ENCODE results near the gene MGMT. TPM values are rescaled to one million over a fixed set of nuclear protein-coding genes. Genes with fewer than 3 reads are reported as not detected.

The MGMT gene
- polyA plus RNA-seq, 2 donors, result 8.6 to 13.0 TPM

GRCh38 chr10:129673292-129673691 lies 206.3 kb downstream of the MGMT start:
- no peak overlapping the region for H3K4me3 ChIP-seq (ENCODE audit: low read depth in 1 of 2, low read length in 2 of 2)
- H3K9me3 ChIP-seq (ENCODE audit: control insufficient read depth in 2 of 2, insufficient read depth in 1 of 2, low read depth in 1 of 2, low read length in 1 of 2), result peaks cover 0 to 3% of the 10 kb centered on the region in 2 donors
- peaks cover 0 to 4% of the 10 kb centered on the region in 2 donors for H3K4me1 ChIP-seq (ENCODE audit: control insufficient read depth in 2 of 2, insufficient read depth in 2 of 2, low read length in 1 of 2)
- no peaks in the 10 kb centered on the region for H3K27me3 ChIP-seq (ENCODE audit: control insufficient read depth in 1 of 2, insufficient read depth in 2 of 2, low read length in 2 of 2)
- WGBS, 2 donors, result 94 to 98% methylated on average over 4 of the region's 4 CpGs
- H3K27ac ChIP-seq (ENCODE audit: low read depth in 2 of 2, low read length in 1 of 2), result no peak overlapping the region
- H3K36me3 ChIP-seq (ENCODE audit: control insufficient read depth in 2 of 2, insufficient read depth in 2 of 2, low read length in 1 of 2), result no peaks in the 10 kb centered on the region

DNA sequence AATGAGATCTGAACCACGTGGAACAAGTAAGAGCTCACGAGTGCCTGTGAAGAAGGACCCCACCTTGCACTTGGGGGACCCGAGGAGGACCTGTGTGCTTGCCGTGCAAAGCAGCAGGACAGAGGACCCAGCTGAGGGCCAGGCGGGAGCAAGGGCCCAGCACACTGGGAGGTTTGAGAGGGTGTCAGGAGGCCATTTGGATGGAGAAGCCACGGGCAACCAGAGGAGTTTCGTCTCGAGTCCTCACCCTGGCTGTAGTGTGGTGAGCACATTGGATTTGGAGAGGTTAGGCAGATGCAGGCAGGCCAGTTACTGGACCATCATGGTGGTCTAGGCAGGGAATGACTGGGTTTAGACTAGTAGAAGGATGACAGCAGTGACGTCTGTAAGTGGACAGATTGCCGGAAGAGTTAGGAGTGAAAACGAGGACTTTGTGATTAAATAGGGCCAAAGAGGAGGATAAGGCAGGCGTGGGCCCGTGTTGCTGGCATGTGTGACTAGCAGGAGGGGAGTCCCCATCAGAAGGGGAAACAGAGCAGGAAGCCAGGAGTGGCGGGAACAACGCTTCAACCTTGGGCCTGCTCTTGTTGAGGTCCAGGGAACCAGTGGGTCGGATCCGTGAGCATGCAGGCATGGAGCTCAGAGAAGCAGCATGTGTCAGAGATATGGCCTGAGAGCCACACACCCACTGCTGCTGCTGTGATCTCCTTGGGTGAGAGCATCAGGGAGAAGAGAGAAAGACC lies 208.2 kb downstream of the MGMT start:
- H3K9me3 ChIP-seq (ENCODE audit: control insufficient read depth in 2 of 2, insufficient read depth in 1 of 2, low read depth in 1 of 2, low read length in 1 of 2), result peaks cover 0 to 3% of the 10 kb centered on the region in 2 donors
- H3K27me3 ChIP-seq (ENCODE audit: control insufficient read depth in 1 of 2, insufficient read depth in 2 of 2, low read length in 2 of 2), result no peaks in the 10 kb centered on the region
- H3K27ac ChIP-seq (ENCODE audit: low read depth in 2 of 2, low read length in 1 of 2), result no peak overlapping the region
- H3K4me1 ChIP-seq (ENCODE audit: control insufficient read depth in 2 of 2, insufficient read depth in 2 of 2, low read length in 1 of 2), result peaks cover 0 to 4% of the 10 kb centered on the region in 2 donors
- H3K4me3 ChIP-seq (ENCODE audit: low read depth in 1 of 2, low read length in 2 of 2), result no peak overlapping the region
- H3K36me3 ChIP-seq (ENCODE audit: control insufficient read depth in 2 of 2, insufficient read depth in 2 of 2, low read length in 1 of 2), result no peaks in the 10 kb centered on the region
- 83 to 95% methylated on average over 17 of the region's 17 CpGs for WGBS, 2 donors

GRCh38 chr10:129676014-129676413 lies 209.0 kb downstream of the MGMT start:
- H3K4me1 ChIP-seq (ENCODE audit: control insufficient read depth in 2 of 2, insufficient read depth in 2 of 2, low read length in 1 of 2), result peaks cover 0 to 4% of the 10 kb centered on the region in 2 donors
- H3K36me3 ChIP-seq (ENCODE audit: control insufficient read depth in 2 of 2, insufficient read depth in 2 of 2, low read length in 1 of 2), result no peaks in the 10 kb centered on the region
- 93 to 94% methylated on average over 12 of the region's 12 CpGs for WGBS, 2 donors
- H3K4me3 ChIP-seq (ENCODE audit: low read depth in 1 of 2, low read length in 2 of 2), result no peak overlapping the region
- H3K9me3 ChIP-seq (ENCODE audit: control insufficient read depth in 2 of 2, insufficient read depth in 1 of 2, low read depth in 1 of 2, low read length in 1 of 2), result peaks cover 0 to 3% of the 10 kb centered on the region in 2 donors
- H3K27ac ChIP-seq (ENCODE audit: low read depth in 2 of 2, low read length in 1 of 2), result no peak overlapping the region
- no peaks in the 10 kb centered on the region for H3K27me3 ChIP-seq (ENCODE audit: control insufficient read depth in 1 of 2, insufficient read depth in 2 of 2, low read length in 2 of 2)

DNA sequence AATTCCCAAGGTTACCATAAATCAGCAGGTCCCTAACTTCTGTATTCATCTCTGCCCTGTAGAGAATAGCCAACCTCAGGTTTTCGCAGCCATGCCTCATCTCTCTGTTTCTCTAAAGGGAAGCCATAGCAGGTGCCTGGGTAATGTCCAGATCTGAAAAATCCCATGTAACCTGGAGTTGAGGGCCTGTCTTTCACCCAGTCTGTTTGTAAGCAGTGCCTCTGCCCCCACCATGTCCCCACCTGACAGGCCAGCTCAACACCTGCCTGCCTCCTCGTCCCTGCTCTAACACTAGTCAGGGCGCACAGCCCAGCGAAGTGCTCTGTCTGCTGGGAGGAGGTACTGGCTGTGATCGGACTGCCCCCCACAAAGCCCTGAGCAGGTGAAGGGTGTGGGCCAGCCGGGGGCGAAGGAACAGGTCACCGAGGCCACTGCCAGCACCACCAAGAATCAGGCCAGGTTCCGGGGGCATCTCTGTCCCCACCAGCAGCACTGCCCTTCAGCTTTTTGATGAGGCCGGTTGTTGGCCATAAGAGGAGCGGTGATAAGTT lies 210.4 kb downstream of the MGMT start:
- WGBS, 2 donors, result 97 to 99% methylated on average over 11 of the region's 11 CpGs
- peaks cover 0 to 3% of the 10 kb centered on the region in 2 donors for H3K9me3 ChIP-seq (ENCODE audit: control insufficient read depth in 2 of 2, insufficient read depth in 1 of 2, low read depth in 1 of 2, low read length in 1 of 2)
- H3K36me3 ChIP-seq (ENCODE audit: control insufficient read depth in 2 of 2, insufficient read depth in 2 of 2, low read length in 1 of 2), result no peaks in the 10 kb centered on the region
- H3K27me3 ChIP-seq (ENCODE audit: control insufficient read depth in 1 of 2, insufficient read depth in 2 of 2, low read length in 2 of 2), result no peaks in the 10 kb centered on the region
- H3K4me1 ChIP-seq (ENCODE audit: control insufficient read depth in 2 of 2, insufficient read depth in 2 of 2, low read length in 1 of 2), result peaks cover 0 to 4% of the 10 kb centered on the region in 2 donors
- no peak overlapping the region for H3K4me3 ChIP-seq (ENCODE audit: low read depth in 1 of 2, low read length in 2 of 2)
- no peak overlapping the region for H3K27ac ChIP-seq (ENCODE audit: low read depth in 2 of 2, low read length in 1 of 2)

DNA sequence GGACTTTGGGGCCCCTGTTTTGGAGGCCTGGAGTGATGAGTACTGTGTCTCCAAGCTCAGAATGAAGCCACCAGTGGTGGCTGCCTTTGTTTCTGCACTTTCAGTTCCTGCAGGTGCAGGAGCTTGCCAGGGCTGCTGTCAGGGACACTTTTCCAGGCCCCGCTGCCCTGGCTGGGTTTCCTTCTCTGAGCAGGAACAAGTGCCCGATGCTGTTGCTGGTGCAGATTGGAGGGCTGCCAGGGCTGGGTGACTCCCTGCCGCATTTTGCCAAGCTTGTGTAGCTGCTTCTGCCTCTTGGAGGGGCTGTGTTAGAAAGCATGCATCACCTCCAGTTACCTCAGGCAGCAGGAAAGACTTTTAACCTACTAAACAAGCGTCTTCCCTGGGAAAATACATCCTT lies 211.1 kb downstream of the MGMT start:
- Histone ChIP-seq H3K9me3 (ENCODE audit: control insufficient read depth in 2 of 2, insufficient read depth in 1 of 2, low read depth in 1 of 2, low read length in 1 of 2) (peaks cover 0 to 3% of the 10 kb centered on the region in 2 donors), H3K4me3 (ENCODE audit: low read depth in 1 of 2, low read length in 2 of 2) (no peak overlapping the region), H3K36me3 (ENCODE audit: control insufficient read depth in 2 of 2, insufficient read depth in 2 of 2, low read length in 1 of 2) (no peaks in the 10 kb centered on the region), H3K27me3 (ENCODE audit: control insufficient read depth in 1 of 2, insufficient read depth in 2 of 2, low read length in 2 of 2) (no peaks in the 10 kb centered on the region), H3K27ac (ENCODE audit: low read depth in 2 of 2, low read length in 1 of 2) (no peak overlapping the region), H3K4me1 (ENCODE audit: control insufficient read depth in 2 of 2, insufficient read depth in 2 of 2, low read length in 1 of 2) (peaks cover 0 to 4% of the 10 kb centered on the region in 2 donors)
- WGBS, 2 donors, result 79 to 81% methylated on average over 4 of the region's 4 CpGs

DNA sequence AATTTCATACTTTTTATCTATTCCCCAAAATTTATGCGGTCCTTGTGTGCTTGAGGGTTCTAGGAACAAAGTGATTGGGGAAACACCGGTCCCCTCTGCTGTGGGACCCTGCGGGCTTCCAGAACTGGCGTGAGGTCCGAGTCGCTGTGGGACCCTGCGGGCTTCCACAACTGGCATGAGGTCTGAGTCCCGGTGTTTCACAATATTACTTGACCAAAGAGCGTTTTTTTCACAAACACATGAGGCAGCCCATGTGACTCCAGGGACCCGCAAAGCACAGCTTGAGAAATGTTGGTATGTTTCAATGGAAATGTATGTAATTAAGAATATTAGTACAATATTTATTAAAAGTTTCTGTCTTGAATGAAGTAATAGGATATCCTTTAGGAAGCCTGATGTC lies 212.2 kb downstream of the MGMT start:
- Histone ChIP-seq H3K27ac (ENCODE audit: low read depth in 2 of 2, low read length in 1 of 2) (no peak overlapping the region), H3K9me3 (ENCODE audit: control insufficient read depth in 2 of 2, insufficient read depth in 1 of 2, low read depth in 1 of 2, low read length in 1 of 2) (peaks cover 0 to 3% of the 10 kb centered on the region in 2 donors), H3K27me3 (ENCODE audit: control insufficient read depth in 1 of 2, insufficient read depth in 2 of 2, low read length in 2 of 2) (no peaks in the 10 kb centered on the region), H3K4me1 (ENCODE audit: control insufficient read depth in 2 of 2, insufficient read depth in 2 of 2, low read length in 1 of 2) (peaks cover 0 to 4% of the 10 kb centered on the region in 2 donors), H3K4me3 (ENCODE audit: low read depth in 1 of 2, low read length in 2 of 2) (no peak overlapping the region), H3K36me3 (ENCODE audit: control insufficient read depth in 2 of 2, insufficient read depth in 2 of 2, low read length in 1 of 2) (no peaks in the 10 kb centered on the region)
- WGBS, 2 donors, result 78 to 98% methylated on average over 10 of the region's 10 CpGs

- no peaks in the 10 kb centered on the region for H3K9me3 ChIP-seq (ENCODE audit: control insufficient read depth in 2 of 2, insufficient read depth in 1 of 2, low read depth in 1 of 2, low read length in 1 of 2)
- H3K4me1 ChIP-seq (ENCODE audit: control insufficient read depth in 2 of 2, insufficient read depth in 2 of 2, low read length in 1 of 2), result no peaks in the 10 kb centered on the region
- H3K27ac ChIP-seq (ENCODE audit: low read depth in 2 of 2, low read length in 1 of 2), result no peak overlapping the region
- H3K36me3 ChIP-seq (ENCODE audit: control insufficient read depth in 2 of 2, insufficient read depth in 2 of 2, low read length in 1 of 2), result no peaks in the 10 kb centered on the region
- 96% methylated on average over 32 of the region's 32 CpGs for WGBS, 2 donors
- H3K4me3 ChIP-seq (ENCODE audit: low read depth in 1 of 2, low read length in 2 of 2), result no peak overlapping the region
- no peaks in the 10 kb centered on the region for H3K27me3 ChIP-seq (ENCODE audit: control insufficient read depth in 1 of 2, insufficient read depth in 2 of 2, low read length in 2 of 2)
Observed at GRCh38 chr10:129680661-129681344, 213.8 kb downstream of the MGMT start.

- H3K36me3 ChIP-seq (ENCODE audit: control insufficient read depth in 2 of 2, insufficient read depth in 2 of 2, low read length in 1 of 2), result no peaks in the 10 kb centered on the region
- H3K27me3 ChIP-seq (ENCODE audit: control insufficient read depth in 1 of 2, insufficient read depth in 2 of 2, low read length in 2 of 2), result no peaks in the 10 kb centered on the region
- no peak overlapping the region for H3K27ac ChIP-seq (ENCODE audit: low read depth in 2 of 2, low read length in 1 of 2)
- 80 to 84% methylated on average over 5 of the region's 5 CpGs for WGBS, 2 donors
- peaks cover 0 to 3% of the 10 kb centered on the region in 2 donors for H3K9me3 ChIP-seq (ENCODE audit: control insufficient read depth in 2 of 2, insufficient read depth in 1 of 2, low read depth in 1 of 2, low read length in 1 of 2)
- no peak overlapping the region for H3K4me3 ChIP-seq (ENCODE audit: low read depth in 1 of 2, low read length in 2 of 2)
- H3K4me1 ChIP-seq (ENCODE audit: control insufficient read depth in 2 of 2, insufficient read depth in 2 of 2, low read length in 1 of 2), result no peaks in the 10 kb centered on the region
Observed at GRCh38 chr10:129681856-129682255, 214.8 kb downstream of the MGMT start.

- no peak overlapping the region for H3K27ac ChIP-seq (ENCODE audit: low read depth in 2 of 2, low read length in 1 of 2)
- 89% methylated on average over 1 of the region's 1 CpG for WGBS, 2 donors
- no peak overlapping the region for H3K4me3 ChIP-seq (ENCODE audit: low read depth in 1 of 2, low read length in 2 of 2)
- no peaks in the 10 kb centered on the region for H3K4me1 ChIP-seq (ENCODE audit: control insufficient read depth in 2 of 2, insufficient read depth in 2 of 2, low read length in 1 of 2)
- no peaks in the 10 kb centered on the region for H3K36me3 ChIP-seq (ENCODE audit: control insufficient read depth in 2 of 2, insufficient read depth in 2 of 2, low read length in 1 of 2)
- peaks cover 0 to 3% of the 10 kb centered on the region in 2 donors for H3K9me3 ChIP-seq (ENCODE audit: control insufficient read depth in 2 of 2, insufficient read depth in 1 of 2, low read depth in 1 of 2, low read length in 1 of 2)
- H3K27me3 ChIP-seq (ENCODE audit: control insufficient read depth in 1 of 2, insufficient read depth in 2 of 2, low read length in 2 of 2), result no peaks in the 10 kb centered on the region
Observed at GRCh38 chr10:129683519-129683918, 216.5 kb downstream of the MGMT start.

Measured in esophagus (tissue), 2 donors.